Panc1 (cell line): ENCODE results near the gene RAI14. TPM values are rescaled to one million over a fixed set of nuclear protein-coding genes. Genes with fewer than 3 reads are reported as not detected.
A peak's percentile ranks its signal among the peaks of the same experiment; 100 is the strongest.

ENCODE experiments used
- ATAC-seq: fragments of 200-7000 bp; cut with Tn5 transposase; 2 replicates; pipeline ENCODE4 v1.9.1; 2020; ENCODE audit warnings: mild to moderate bottlenecking, moderate library complexity
- BruUV-seq: library from RNA; stranded (reverse); fragments of 400-500 nt; replicated peaks from 2 replicates; lab custom pipeline; 2021; lab: Mats Ljungman, UMichigan
- CTCF ChIA-PET: fragments of 300-600 bp; sonication (Branson Sonifier 250); formaldehyde crosslinking; loops from one replicate; lab custom pipeline; 2022; ENCODE audit warnings: antibody characterized with exemption; lab: Charles Lee
- POLR2A ChIA-PET: fragments of 300-600 bp; sonication (Branson Sonifier 250); formaldehyde crosslinking; loops from one replicate; lab custom pipeline; 2022; ENCODE audit warnings: antibody characterized with exemption; lab: Charles Lee
- DNase-seq: peaks from one replicate; pipeline ENCODE4 v3.0.0-alpha.2; 2010; ENCODE audit warnings: low read depth, low spot score
- H3K27ac ChIP-seq: 2 replicates; pipeline ENCODE4 v1.5.1; 2011; ENCODE audit warnings: mild to moderate bottlenecking, low read length, inconsistent platforms
- H3K27me3 ChIP-seq: fragments of 200-500 bp; sonication (Bioruptor generic); 2 replicates; pipeline ENCODE4 v1.6.0; 2014; ENCODE audit warnings: low read length, inconsistent platforms; ENCODE audit not compliant: control insufficient read depth, insufficient read depth
- H3K36me3 ChIP-seq: fragments of 200-500 bp; sonication (Bioruptor generic); 2 replicates; pipeline ENCODE4 v1.5.1; 2014; ENCODE audit warnings: inconsistent platforms, mild to moderate bottlenecking, low read length, moderate library complexity; ENCODE audit not compliant: control insufficient read depth, insufficient read depth
- H3K4me1 ChIP-seq: 2 replicates; pipeline ENCODE4 v1.5.1; 2011; ENCODE audit warnings: inconsistent platforms, mild to moderate bottlenecking, low read length, moderate library complexity; ENCODE audit not compliant: control insufficient read depth, insufficient read depth
- H3K4me3 ChIP-seq, 2 experiments: 2 replicates each; pipeline ENCODE4 v1.5.1; 2011 to 2012; ENCODE audit warnings: low read depth in 2 of 2, low read length in 2 of 2, mild to moderate bottlenecking in 2 of 2, inconsistent platforms in 1 of 2, moderate library complexity in 1 of 2
- H3K9me3 ChIP-seq: fragments of 200-500 bp; sonication (Bioruptor generic); 2 replicates; pipeline ENCODE4 v1.5.1; 2014; ENCODE audit warnings: low read depth, mild to moderate bottlenecking, inconsistent platforms, low read length, moderate library complexity; ENCODE audit not compliant: control insufficient read depth, insufficient read depth
- POLR2AphosphoS5 ChIP-seq: IDR thresholded peaks from 2 replicates; pipeline ENCODE4 v1.6.1; 2012; ENCODE audit warnings: mild to moderate bottlenecking, low read depth, low read length, moderate library complexity
- REST ChIP-seq, 2 experiments: IDR thresholded peaks; 2 replicates each; pipeline ENCODE4 v1.6.1; 2011 to 2012; ENCODE audit warnings: low read depth in 2 of 2, control low read depth in 1 of 2, low read length in 1 of 2, mild to moderate bottlenecking in 1 of 2, moderate library complexity in 1 of 2; ENCODE audit not compliant: insufficient read depth in 1 of 2
- SIN3A ChIP-seq: IDR thresholded peaks from 2 replicates; pipeline ENCODE4 v1.6.1; 2012; ENCODE audit warnings: low read depth, mild to moderate bottlenecking, low read length, moderate library complexity, borderline replicate concordance; ENCODE audit not compliant: insufficient read depth
- TCF7L2 ChIP-seq: IDR thresholded peaks from 2 replicates; pipeline ENCODE4 v1.6.1; 2011; ENCODE audit warnings: mild to moderate bottlenecking, low read depth, low read length, inconsistent platforms
- in situ Hi-C: cut with HindIII; loops from 2 replicates; pipeline ENCODE4 v1.10.0; 2016; ENCODE audit warnings: low sequenced_read_pairs, low pct_unique_long_range_greater_than_20kb
- intact Hi-C: fragments of 100-400 bp; cut with micrococcal nuclease; formaldehyde crosslinking; loops from one replicate; pipeline ENCODE4 v1.10.0; 2022; ENCODE audit not compliant: unreplicated experiment
- total RNA-seq: library from RNA; stranded (reverse); gene quantifications from one replicate; pipeline ENCODE4 v1.2.1, GENCODE V29; 2021; ENCODE audit not compliant: unreplicated experiment
- TF ChIP-seq, protein P1 (sequence below): fragments of 450-650 bp; IDR thresholded peaks from 2 replicates; pipeline ENCODE4 v1.5.1; 2017; ENCODE audit warnings: mild to moderate bottlenecking

RAI14 gene
- total RNA-seq, 1 experiment from 2014 or later = 18.5 TPM

DNA sequence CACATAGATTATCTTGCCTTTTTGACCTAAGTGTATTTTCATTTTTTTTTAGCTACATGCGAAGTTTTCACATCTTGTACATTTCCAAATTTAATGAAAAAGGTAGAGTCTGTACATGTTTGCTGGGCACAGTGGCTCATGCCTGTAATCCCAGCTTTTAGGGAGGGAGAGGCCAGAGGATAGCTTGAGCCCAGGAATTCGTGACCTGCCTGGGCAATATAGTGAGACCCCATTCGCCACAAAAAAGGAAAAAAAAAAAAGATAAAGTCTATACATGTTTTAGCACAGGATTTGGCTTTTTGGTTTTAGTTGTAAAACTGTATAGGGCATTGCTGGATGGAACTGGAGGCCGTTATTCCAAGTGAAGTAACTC, 28.8 kb downstream of the RAI14 start:
- Histone ChIP-seq H3K27me3 (no peaks in the 10 kb centered on the region), H3K9me3 (no peaks in the 10 kb centered on the region), H3K36me3 (no peaks in the 10 kb centered on the region), H3K27ac (no peak overlapping the region), H3K4me1 (no peaks in the 10 kb centered on the region), H3K4me3 (no peak overlapping the region)
- DNase-seq (no peak), ATAC-seq (no peak)
- no peak for TF ChIP-seq POLR2AphosphoS5
- POLR2A ChIA-PET = no interaction called here
- CTCF ChIA-PET = interaction anchor here (1.0 kb wide), 1 partner anchor 178 kb away, joined by 5 read pairs; no protein-coding TSS in a partner anchor
- in situ Hi-C loops (no loop called here), intact Hi-C loops (no loop called here)
- BruUV-seq = no TSS peak

DNA sequence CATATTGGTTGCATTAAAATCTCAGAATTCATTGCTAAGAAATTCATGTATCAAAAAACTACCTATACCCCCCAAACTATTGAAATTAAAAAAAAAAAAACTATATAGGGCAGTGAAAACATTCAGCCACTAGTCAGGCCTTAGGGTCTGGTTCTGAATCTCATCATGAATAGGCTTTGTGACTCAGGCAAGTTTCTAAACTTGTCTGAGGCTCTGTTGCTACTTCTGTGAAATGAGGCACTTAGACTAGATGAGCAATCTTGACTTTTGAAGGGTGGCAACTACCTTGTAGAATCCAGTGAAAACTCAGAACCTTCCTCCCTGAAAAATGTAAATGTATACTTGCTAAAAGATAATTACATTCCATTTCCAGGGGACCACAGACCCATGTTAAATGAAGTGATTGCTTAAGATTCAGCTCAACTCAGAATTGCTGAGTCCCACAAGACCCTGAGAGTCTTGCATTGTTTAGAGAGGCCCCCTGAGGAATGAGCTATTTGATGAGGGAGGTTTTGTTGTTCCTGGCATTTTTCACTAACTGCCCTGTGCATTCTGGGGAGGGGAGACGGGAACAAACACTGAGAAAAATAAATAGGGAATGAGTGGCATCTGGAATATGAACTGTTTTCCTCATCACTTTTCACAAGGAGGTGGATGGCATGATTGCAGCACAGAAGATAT, 29.5 kb downstream of the RAI14 start:
- TF ChIP-seq, protein P1, sequence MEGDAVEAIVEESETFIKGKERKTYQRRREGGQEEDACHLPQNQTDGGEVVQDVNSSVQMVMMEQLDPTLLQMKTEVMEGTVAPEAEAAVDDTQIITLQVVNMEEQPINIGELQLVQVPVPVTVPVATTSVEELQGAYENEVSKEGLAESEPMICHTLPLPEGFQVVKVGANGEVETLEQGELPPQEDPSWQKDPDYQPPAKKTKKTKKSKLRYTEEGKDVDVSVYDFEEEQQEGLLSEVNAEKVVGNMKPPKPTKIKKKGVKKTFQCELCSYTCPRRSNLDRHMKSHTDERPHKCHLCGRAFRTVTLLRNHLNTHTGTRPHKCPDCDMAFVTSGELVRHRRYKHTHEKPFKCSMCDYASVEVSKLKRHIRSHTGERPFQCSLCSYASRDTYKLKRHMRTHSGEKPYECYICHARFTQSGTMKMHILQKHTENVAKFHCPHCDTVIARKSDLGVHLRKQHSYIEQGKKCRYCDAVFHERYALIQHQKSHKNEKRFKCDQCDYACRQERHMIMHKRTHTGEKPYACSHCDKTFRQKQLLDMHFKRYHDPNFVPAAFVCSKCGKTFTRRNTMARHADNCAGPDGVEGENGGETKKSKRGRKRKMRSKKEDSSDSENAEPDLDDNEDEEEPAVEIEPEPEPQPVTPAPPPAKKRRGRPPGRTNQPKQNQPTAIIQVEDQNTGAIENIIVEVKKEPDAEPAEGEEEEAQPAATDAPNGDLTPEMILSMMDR = no peak
- TF ChIP-seq SIN3A (no peak), POLR2AphosphoS5 (no peak), TCF7L2 (no peak), REST (IDR thresholded peaks at IDR 0.05; ENCODE audit: insufficient read depth in 1 of 2, low read depth in 2 of 2, low read length in 1 of 2) (no peak)
- BruUV-seq = no TSS peak
- no peak overlapping the region for H3K4me3 ChIP-seq
- no peaks in the 10 kb centered on the region for H3K27me3 ChIP-seq
- no peak for ATAC-seq
- POLR2A ChIA-PET = no interaction called here
- no peaks in the 10 kb centered on the region for H3K9me3 ChIP-seq
- no peaks in the 10 kb centered on the region for H3K4me1 ChIP-seq
- H3K27ac ChIP-seq = no peak overlapping the region
- in situ Hi-C loops = no loop called here
- H3K36me3 ChIP-seq = no peaks in the 10 kb centered on the region
- no peak for DNase-seq
- CTCF ChIA-PET = interaction anchor here (1.0 kb wide), 1 partner anchor 178 kb away, joined by 5 read pairs; no protein-coding TSS in a partner anchor
- intact Hi-C loops = no loop called here

- CTCF ChIA-PET = no interaction called here
- in situ Hi-C loops (no loop called here), intact Hi-C loops (no loop called here)
- H3K4me3 ChIP-seq = no peak overlapping the region
- H3K4me1 ChIP-seq = no peaks in the 10 kb centered on the region
- DNase-seq = peak; percentile 63
- POLR2A ChIA-PET = interaction anchor here (0.5 to 0.6 kb wide), 2 partner anchors 24 to 102 kb away, joined by 5 to 9 read pairs; no protein-coding TSS in a partner anchor
- BruUV-seq = no TSS peak
- no peak for TF ChIP-seq SIN3A
- TF ChIP-seq, protein P1 = no peak
- TF ChIP-seq TCF7L2 = no peak
- no peak for TF ChIP-seq POLR2AphosphoS5
- no peak for TF ChIP-seq REST (IDR thresholded peaks at IDR 0.05; ENCODE audit: insufficient read depth in 1 of 2, low read depth in 2 of 2, low read length in 1 of 2)
- ATAC-seq = peak; percentile 89
- no peak overlapping the region for H3K27ac ChIP-seq
- H3K36me3 ChIP-seq = no peaks in the 10 kb centered on the region
- H3K27me3 ChIP-seq = no peaks in the 10 kb centered on the region
- no peaks in the 10 kb centered on the region for H3K9me3 ChIP-seq
Measured at GRCh38 chr5:34686762-34687268, 30.7 kb downstream of the RAI14 start.
